ENCODE data around the gene KCNQ5.

DNA sequence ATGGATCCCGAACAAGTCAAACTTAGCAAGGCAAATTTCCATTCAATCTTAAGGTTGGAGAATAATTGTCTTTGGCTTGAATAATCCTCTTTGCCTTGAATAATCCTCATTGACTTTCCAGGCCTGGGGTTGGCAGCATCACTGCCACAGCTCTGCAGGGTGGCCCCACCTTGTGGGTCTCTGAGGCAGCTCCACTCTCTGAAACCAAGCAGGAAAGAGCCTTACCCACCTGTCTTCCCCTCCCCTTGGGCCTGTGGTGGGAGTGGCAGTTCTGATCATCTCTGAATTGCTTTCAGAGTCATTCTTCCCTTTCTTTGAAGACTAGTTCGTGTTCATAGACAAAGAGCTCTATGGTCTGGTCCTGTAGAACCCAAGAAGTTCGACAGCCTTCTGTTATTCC, 47.5 kb downstream of the KCNQ5 start:
- TF ChIP-seq, protein P1, sequence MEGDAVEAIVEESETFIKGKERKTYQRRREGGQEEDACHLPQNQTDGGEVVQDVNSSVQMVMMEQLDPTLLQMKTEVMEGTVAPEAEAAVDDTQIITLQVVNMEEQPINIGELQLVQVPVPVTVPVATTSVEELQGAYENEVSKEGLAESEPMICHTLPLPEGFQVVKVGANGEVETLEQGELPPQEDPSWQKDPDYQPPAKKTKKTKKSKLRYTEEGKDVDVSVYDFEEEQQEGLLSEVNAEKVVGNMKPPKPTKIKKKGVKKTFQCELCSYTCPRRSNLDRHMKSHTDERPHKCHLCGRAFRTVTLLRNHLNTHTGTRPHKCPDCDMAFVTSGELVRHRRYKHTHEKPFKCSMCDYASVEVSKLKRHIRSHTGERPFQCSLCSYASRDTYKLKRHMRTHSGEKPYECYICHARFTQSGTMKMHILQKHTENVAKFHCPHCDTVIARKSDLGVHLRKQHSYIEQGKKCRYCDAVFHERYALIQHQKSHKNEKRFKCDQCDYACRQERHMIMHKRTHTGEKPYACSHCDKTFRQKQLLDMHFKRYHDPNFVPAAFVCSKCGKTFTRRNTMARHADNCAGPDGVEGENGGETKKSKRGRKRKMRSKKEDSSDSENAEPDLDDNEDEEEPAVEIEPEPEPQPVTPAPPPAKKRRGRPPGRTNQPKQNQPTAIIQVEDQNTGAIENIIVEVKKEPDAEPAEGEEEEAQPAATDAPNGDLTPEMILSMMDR (IDR thresholded peaks at IDR 0.05) = no peak
- no peak for TF ChIP-seq POLR2A (IDR thresholded peaks at IDR 0.05)
